Lower lobe of right lung (tissue), 2 donors: ENCODE measurements around the gene RASD1. TPM values are rescaled to one million over a fixed set of nuclear protein-coding genes. Genes with fewer than 3 reads are reported as not detected.
A peak's percentile ranks its signal among the peaks of the same experiment; 100 is the strongest.

Source experiments
- ATAC-seq, 2 donors: fragments of 200-7000 bp; cut with Tn5 transposase; one replicate each; pipeline ENCODE4 v1.9.1; 2020 to 2022; ENCODE audit warnings: mild to moderate bottlenecking in 2 of 2, moderate library complexity in 2 of 2
- DNase-seq: peaks from one replicate; pipeline ENCODE4 v3.0.0-alpha.2; 2020
- H3K27ac ChIP-seq: fragments of 200-600 bp; one replicate; pipeline ENCODE4 v1.8.0; 2022
- H3K27me3 ChIP-seq: fragments of 200-600 bp; one replicate; pipeline ENCODE4 v1.8.0; 2022; ENCODE audit warnings: low read depth
- H3K36me3 ChIP-seq: fragments of 200-600 bp; one replicate; pipeline ENCODE4 v1.8.0; 2022; ENCODE audit warnings: mild to moderate bottlenecking
- H3K4me1 ChIP-seq: fragments of 200-600 bp; one replicate; pipeline ENCODE4 v1.8.0; 2022
- H3K4me3 ChIP-seq: fragments of 200-600 bp; one replicate; pipeline ENCODE4 v1.8.0; 2022; ENCODE audit warnings: mild to moderate bottlenecking
- H3K9me3 ChIP-seq: fragments of 200-600 bp; one replicate; pipeline ENCODE4 v1.8.0; 2022
- CTCF ChIP-seq: fragments of 200-600 bp; IDR thresholded peaks from one replicate; pipeline ENCODE4 v1.8.0; 2022; ENCODE audit warnings: antibody characterized with exemption, mild to moderate bottlenecking
- intact Hi-C: fragments of 100-400 bp; cut with DNase I; formaldehyde crosslinking; loops from one replicate; pipeline ENCODE4 v1.11.0; 2022
- total RNA-seq: library from RNA; stranded (reverse); fragmentation: NEBNext Ultra II Directional; extraction: Animal tissue kit (Norgen Biotek cat#: 25700); gene quantifications from one replicate; pipeline ENCODE4 v1.2.1, GENCODE V29; 2021
- donor health status: DM: no; HTN: yes; CAD: no; lungs with severe emphysema.

The RASD1 gene
- total RNA-seq, 1 donor from 2014 or later = 24.6 TPM

- intact Hi-C loops = no loop called here
- ATAC-seq (no peak), DNase-seq (no peak)
- no peak for TF ChIP-seq CTCF
- H3K27me3 ChIP-seq = no peaks in the 10 kb centered on the region
- H3K36me3 ChIP-seq = peaks cover 2% of the 10 kb centered on the region
- no peak overlapping the region for H3K27ac ChIP-seq
- no peaks in the 10 kb centered on the region for H3K9me3 ChIP-seq
- no peak overlapping the region for H3K4me3 ChIP-seq
- no peaks in the 10 kb centered on the region for H3K4me1 ChIP-seq
Observed at GRCh38 chr17:17514993-17515933, 19.1 kb upstream of the RASD1 start.

- DNase-seq = no peak
- H3K36me3 ChIP-seq = no peaks in the 10 kb centered on the region
- no peaks in the 10 kb centered on the region for H3K27me3 ChIP-seq
- no peak for TF ChIP-seq CTCF
- no peak overlapping the region for H3K27ac ChIP-seq
- H3K9me3 ChIP-seq = no peaks in the 10 kb centered on the region
- no peaks in the 10 kb centered on the region for H3K4me1 ChIP-seq
- H3K4me3 ChIP-seq = no peak overlapping the region
- intact Hi-C loops = no loop called here
- ATAC-seq = no peak
Observed at GRCh38 chr17:17514361-17514992, 18.3 kb upstream of the RASD1 start.

DNA sequence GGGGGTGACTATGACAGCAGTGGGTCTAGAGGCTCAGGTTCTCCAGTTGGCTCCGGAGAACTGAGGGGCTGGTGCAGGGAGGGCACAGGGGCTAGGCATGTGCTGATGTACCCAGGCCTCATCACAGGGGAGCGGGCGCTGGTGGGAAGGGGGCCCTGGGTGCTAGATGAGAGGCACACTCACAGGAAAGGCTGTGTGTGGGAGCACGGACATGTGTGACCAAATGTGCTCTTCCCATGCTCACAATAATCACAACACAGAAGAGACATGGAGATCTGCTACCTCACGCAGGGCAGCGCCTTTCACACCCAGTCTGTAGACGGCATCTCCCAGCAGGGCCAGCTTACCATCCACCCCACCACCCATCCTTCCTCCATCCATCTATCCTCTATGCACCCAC is 17.4 kb upstream of the RASD1 start:
- intact Hi-C loops = no loop called here
- ATAC-seq = no peak
- Histone ChIP-seq H3K36me3 (no peaks in the 10 kb centered on the region), H3K4me1 (no peaks in the 10 kb centered on the region), H3K9me3 (no peaks in the 10 kb centered on the region), H3K27ac (no peak overlapping the region), H3K4me3 (no peak overlapping the region), H3K27me3 (no peaks in the 10 kb centered on the region)
- peak; percentile 20 for DNase-seq
- TF ChIP-seq CTCF = no peak

- ATAC-seq = no peak
- TF ChIP-seq CTCF = no peak
Observed at GRCh38 chr17:17512866-17513265, 16.7 kb upstream of the RASD1 start.

DNA sequence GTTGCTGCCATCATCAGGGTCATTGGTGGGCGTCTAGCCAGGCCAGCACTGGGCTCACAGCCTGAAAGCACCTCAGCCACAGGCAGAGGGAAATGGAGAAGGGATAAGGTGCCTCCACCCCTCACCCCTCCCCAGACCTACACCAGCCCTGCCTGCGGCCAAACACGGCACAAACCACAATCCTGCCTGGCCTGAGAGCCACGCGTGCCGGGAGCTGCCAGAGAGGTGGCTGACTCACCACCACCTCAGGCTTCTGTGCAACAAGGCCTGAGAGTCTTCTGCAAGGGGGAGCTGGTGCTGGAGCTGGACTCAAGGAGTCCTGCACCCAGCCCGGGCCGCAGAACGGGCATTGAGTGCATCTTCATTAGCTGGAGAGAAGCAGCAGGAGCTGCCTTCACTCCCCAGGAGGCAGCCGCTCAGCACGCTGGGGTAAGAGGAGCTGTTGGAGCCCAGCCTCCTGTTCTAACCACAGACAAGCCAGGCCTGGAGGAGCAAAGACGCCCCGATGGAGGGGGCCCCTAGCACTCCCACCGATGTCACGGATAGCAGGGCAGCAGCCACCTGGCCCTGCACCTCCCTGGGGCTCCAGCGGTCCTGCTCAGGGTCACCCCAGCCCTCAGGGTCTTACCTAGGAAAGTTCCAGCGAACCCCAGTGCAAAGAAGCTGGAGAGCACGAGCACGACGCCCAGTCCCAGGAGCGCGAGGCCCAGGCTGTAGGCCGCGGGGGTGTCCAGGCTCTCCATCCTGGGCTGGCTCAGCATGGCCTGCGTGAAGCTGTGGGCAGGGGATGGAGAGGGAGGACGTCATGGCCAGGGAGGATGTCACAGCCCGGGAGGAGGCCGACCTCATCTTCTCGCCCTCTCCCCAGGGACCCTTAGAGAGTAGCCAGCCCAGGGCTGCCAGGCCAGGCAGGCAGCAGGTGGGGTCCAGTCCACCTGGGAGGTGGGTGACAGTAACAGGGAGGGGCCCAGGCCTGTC is 16.0 kb upstream of the RASD1 start:
- DNase-seq = peak; percentile 35
- Histone ChIP-seq H3K9me3 (no peaks in the 10 kb centered on the region), H3K4me1 (no peaks in the 10 kb centered on the region), H3K36me3 (no peaks in the 10 kb centered on the region), H3K27ac (no peak overlapping the region), H3K27me3 (no peaks in the 10 kb centered on the region), H3K4me3 (no peak overlapping the region)
- no peak for TF ChIP-seq CTCF
- peak in 1 of 2 donors; percentile 5 for ATAC-seq
- intact Hi-C loops = no loop called here

More at GRCh38 chr17:17512866-17513265, 16.7 kb upstream of the RASD1 start:
- H3K27ac ChIP-seq = no peak overlapping the region
- H3K27me3 ChIP-seq = no peaks in the 10 kb centered on the region
- intact Hi-C loops = no loop called here
- no peaks in the 10 kb centered on the region for H3K9me3 ChIP-seq
- DNase-seq = peak; percentile 25
- no peak overlapping the region for H3K4me3 ChIP-seq
- no peaks in the 10 kb centered on the region for H3K4me1 ChIP-seq
- H3K36me3 ChIP-seq = no peaks in the 10 kb centered on the region
